Effector CD4-positive, alpha-beta T cell (primary cell): ENCODE measurements around the gene CLIP4.

Experiments used
- DNase-seq: peaks from one replicate; pipeline ENCODE4 v3.0.0-alpha.2; 2020

Gene CLIP4

GRCh38 chr2:29223257-29223656 is 108.0 kb downstream of the CLIP4 start:
- no peak for DNase-seq

- no peak for DNase-seq
These were observed 108.9 kb downstream of the CLIP4 start for GRCh38 chr2:29223851-29224692.

GRCh38 chr2:29224693-29225551 is 109.7 kb downstream of the CLIP4 start:
- DNase-seq: no peak

GRCh38 chr2:29225814-29226213 is 110.6 kb downstream of the CLIP4 start:
- no peak for DNase-seq

- DNase-seq: no peak
These were observed 111.2 kb downstream of the CLIP4 start for GRCh38 chr2:29226375-29226774.

GRCh38 chr2:29226808-29227207 is 111.6 kb downstream of the CLIP4 start:
- no peak for DNase-seq

- DNase-seq: no peak
These were observed 112.9 kb downstream of the CLIP4 start for GRCh38 chr2:29227935-29228675.

GRCh38 chr2:29228947-29229346 is 113.7 kb downstream of the CLIP4 start:
- no peak for DNase-seq

- no peak for DNase-seq
These were observed 114.4 kb downstream of the CLIP4 start for GRCh38 chr2:29229640-29230039.

GRCh38 chr2:29232041-29232440 is 116.8 kb downstream of the CLIP4 start:
- DNase-seq: no peak

GRCh38 chr2:29233428-29233827 is 118.2 kb downstream of the CLIP4 start:
- no peak for DNase-seq

GRCh38 chr2:29235411-29235810 is 120.2 kb downstream of the CLIP4 start:
- DNase-seq: no peak

- DNase-seq: no peak
These were observed 120.9 kb downstream of the CLIP4 start for GRCh38 chr2:29236074-29236473.

GRCh38 chr2:29238497-29238896 is 123.3 kb downstream of the CLIP4 start:
- no peak for DNase-seq
